DOHH2 (cell line): ENCODE data around the gene COL13A1.

Experiments used
- H3F3A ChIP-seq: fragments of 200-600 bp; sonication (generic), shearing (Covaris generic); 2 replicates; pipeline ENCODE4 v1.6.0; 2016; ENCODE audit warnings: antibody characterized with exemption, mild to moderate bottlenecking; ENCODE audit not compliant: control insufficient read depth, insufficient read depth
- H3K27ac ChIP-seq: fragments of 200-600 bp; sonication (generic); 2 replicates; pipeline ENCODE4 v1.5.1; 2014; ENCODE audit warnings: low read depth, mild to moderate bottlenecking, low read length, moderate library complexity
- H3K27me3 ChIP-seq: fragments of 200-600 bp; sonication (generic); 2 replicates; pipeline ENCODE4 v1.6.1; 2014; ENCODE audit warnings: mild to moderate bottlenecking, low read length, mixed read lengths; ENCODE audit not compliant: control insufficient read depth
- H3K36me3 ChIP-seq: fragments of 200-600 bp; sonication (generic); 2 replicates; pipeline ENCODE4 v1.6.1; 2014; ENCODE audit warnings: mild to moderate bottlenecking, low read length, moderate library complexity, mixed read lengths; ENCODE audit not compliant: control insufficient read depth
- H3K4me1 ChIP-seq: fragments of 200-600 bp; sonication (generic); 2 replicates; pipeline ENCODE4 v1.6.1; 2014; ENCODE audit warnings: mild to moderate bottlenecking, low read length, mixed read lengths; ENCODE audit not compliant: control insufficient read depth
- H3K4me2 ChIP-seq: fragments of 200-600 bp; sonication (generic); 2 replicates; pipeline ENCODE4 v1.6.0; 2014; ENCODE audit warnings: mild to moderate bottlenecking, low read length, moderate library complexity
- H3K4me3 ChIP-seq: fragments of 200-600 bp; sonication (generic); 2 replicates; pipeline ENCODE4 v1.5.1; 2014; ENCODE audit warnings: mild to moderate bottlenecking, low read length, mixed read lengths
- H3K79me2 ChIP-seq: fragments of 200-600 bp; sonication (generic); 2 replicates; pipeline ENCODE4 v1.6.1; 2014; ENCODE audit warnings: mild to moderate bottlenecking, low read length, mixed read lengths; ENCODE audit not compliant: control insufficient read depth
- H3K9me2 ChIP-seq: fragments of 200-600 bp; sonication (generic); replicated peaks from 2 replicates; pipeline ENCODE4 v1.6.1; 2014; ENCODE audit warnings: mild to moderate bottlenecking, low read length, mixed read lengths; ENCODE audit not compliant: control insufficient read depth
- H3K9me3 ChIP-seq: fragments of 200-600 bp; sonication (generic); 2 replicates; pipeline ENCODE4 v1.6.1; 2014; ENCODE audit warnings: antibody characterized with exemption, low read length, mixed read lengths; ENCODE audit not compliant: control insufficient read depth, insufficient read depth
- H4K20me1 ChIP-seq: fragments of 200-600 bp; sonication (generic); 2 replicates; pipeline ENCODE4 v1.6.0; 2014; ENCODE audit warnings: low read depth, mild to moderate bottlenecking, antibody characterized with exemption, low read length, moderate library complexity; ENCODE audit not compliant: control insufficient read depth, insufficient read depth
- CTCF ChIP-seq: fragments of 200-600 bp; sonication (generic); IDR thresholded peaks from one replicate; pipeline ENCODE4 v1.5.1; 2014; ENCODE audit warnings: antibody characterized with exemption, mild to moderate bottlenecking, low read depth, low read length; ENCODE audit not compliant: poor library complexity, severe bottlenecking
- EZH2phosphoT487 ChIP-seq: fragments of 200-600 bp; sonication (generic); IDR thresholded peaks from 2 replicates; pipeline ENCODE4 v1.6.1; 2017; ENCODE audit warnings: borderline replicate concordance, mild to moderate bottlenecking, antibody characterized with exemption, low read length, moderate library complexity, mixed read lengths

The COL13A1 gene

GRCh38 chr10:69801434-69802315, at the start of gene COL13A1:
Gene COL13A1, plus strand, starts transcription at chr10:69801906. Its CDS starts 518 bp downstream, at chr10:69802424.
- H3K4me3 ChIP-seq: no peak within 1 kb of the TSS
- no peaks in the 10 kb centered on the region for H3K9me3 ChIP-seq
- peaks cover 12% of the 10 kb centered on the region; the same call in 1 of the 2 replicates for H3K27me3 ChIP-seq
- H3K4me1 ChIP-seq: no peaks in the 10 kb centered on the region
- no peaks in the 10 kb centered on the region for H3F3A ChIP-seq
- H4K20me1 ChIP-seq: no peaks in the 10 kb centered on the region
- no peak within 1 kb of the TSS for H3K4me2 ChIP-seq
- no peaks in the 10 kb centered on the region for H3K9me2 ChIP-seq
- no peak within 1 kb of the TSS for H3K27ac ChIP-seq
- no peaks in the 10 kb centered on the region for H3K36me3 ChIP-seq
- no peaks in the 10 kb centered on the region for H3K79me2 ChIP-seq
- no peak for TF ChIP-seq CTCF
- no peak for TF ChIP-seq EZH2phosphoT487

GRCh38 chr10:69752479-69752878, 49.2 kb upstream of the COL13A1 start:
- H4K20me1 ChIP-seq: no peaks in the 10 kb centered on the region
- H3K4me3 ChIP-seq: no peak overlapping the region
- TF ChIP-seq EZH2phosphoT487 (no peak), CTCF (no peak)
- H3K4me2 ChIP-seq: no peak overlapping the region
- no peaks in the 10 kb centered on the region for H3F3A ChIP-seq
- peaks cover 15% of the 10 kb centered on the region; the same call in 1 of the 2 replicates for H3K27me3 ChIP-seq
- no peaks in the 10 kb centered on the region for H3K9me3 ChIP-seq
- H3K36me3 ChIP-seq: no peaks in the 10 kb centered on the region
- H3K4me1 ChIP-seq: no peaks in the 10 kb centered on the region
- H3K9me2 ChIP-seq: no peaks in the 10 kb centered on the region
- H3K27ac ChIP-seq: no peak overlapping the region
- no peaks in the 10 kb centered on the region for H3K79me2 ChIP-seq

- Histone ChIP-seq H3K79me2 (no peaks in the 10 kb centered on the region), H4K20me1 (no peaks in the 10 kb centered on the region), H3K9me2 (no peaks in the 10 kb centered on the region), H3K4me2 (no peak overlapping the region), H3F3A (no peaks in the 10 kb centered on the region), H3K4me1 (no peaks in the 10 kb centered on the region), H3K27ac (no peak overlapping the region), H3K4me3 (no peak overlapping the region), H3K36me3 (no peaks in the 10 kb centered on the region), H3K9me3 (no peaks in the 10 kb centered on the region), H3K27me3 (peaks cover 6% of the 10 kb centered on the region; the same call in 1 of the 2 replicates)
- TF ChIP-seq EZH2phosphoT487: no peak
- no peak for TF ChIP-seq CTCF
These were observed 45.4 kb upstream of the COL13A1 start for GRCh38 chr10:69756279-69756678.
